Esophagus muscularis mucosa (tissue), 4 donors: Measurements from ENCODE around the gene PCDHB7. TPM values are rescaled to one million over a fixed set of nuclear protein-coding genes. Genes with fewer than 3 reads are reported as not detected.
"Not testable (repeated sequence)": the region's sequence is repeated elsewhere in the genome, so short reads cannot be mapped to it uniquely, and the experiment has no call there.

Experiments used
- DNase-seq: peaks from one replicate; pipeline ENCODE4 v3.0.0-alpha.2; 2017; ENCODE audit errors: extremely low spot score
- H3K27ac ChIP-seq, 4 donors: fragments of 200-600 bp; sonication (generic); replicated peaks in 1 of 4; 1 replicate in 3 of 4; 2 replicates in 1 of 4; pipeline ENCODE4 v1.5.1; 2016 to 2019; ENCODE audit warnings: mild to moderate bottlenecking in 1 of 4
- H3K27me3 ChIP-seq, 4 donors: fragments of 200-600 bp; sonication (generic); one replicate each; pipeline versions ENCODE4 v1.5.1 to v1.6.0; 2016 to 2019
- H3K36me3 ChIP-seq, 4 donors: fragments of 200-600 bp; sonication (generic); one replicate each; pipeline ENCODE4 v1.5.1; 2016 to 2019
- H3K4me1 ChIP-seq, 4 donors: fragments of 200-600 bp; sonication (generic); one replicate each; pipeline ENCODE4 v1.5.1; 2016 to 2019
- H3K4me3 ChIP-seq, 4 donors: fragments of 200-600 bp; sonication (generic); 1 replicate in 2 of 4; 2 replicates in 2 of 4; pipeline ENCODE4 v1.5.1; 2016 to 2019; ENCODE audit warnings: mild to moderate bottlenecking in 4 of 4, moderate library complexity in 1 of 4
- H3K9me3 ChIP-seq, 4 donors: fragments of 200-600 bp; sonication (generic); 1 replicate in 3 of 4; 2 replicates in 1 of 4; pipeline ENCODE4 v1.5.1; 2016 to 2019
- CTCF ChIP-seq, 3 experiments: fragments of 200-600 bp in 2 of 3; fragments of 450-650 bp in 1 of 3; sonication (generic) in 2 of 3; IDR thresholded peaks; one replicate each; pipeline ENCODE4 v1.5.1; 2017 to 2019; ENCODE audit warnings: antibody characterized with exemption in 3 of 3, mild to moderate bottlenecking in 2 of 3, moderate library complexity in 1 of 3
- POLR2A ChIP-seq: fragments of 450-650 bp; IDR thresholded peaks from one replicate; pipeline ENCODE4 v1.6.1; 2017; ENCODE audit warnings: antibody characterized with exemption, moderate library complexity, mild to moderate bottlenecking, low read depth
- WGBS: methylation state at CpG from one replicate; pipeline ENCODE4 v1.1.5; 2018; 5-methylcytosine and 5-hydroxymethylcytosine counted together
- intact Hi-C: fragments of 100-400 bp; cut with DNase I; formaldehyde crosslinking; loops from one replicate; pipeline ENCODE4 v1.15.1; 2023
- total RNA-seq, 4 donors: library from RNA; depleted of rRNA; stranded (reverse); fragments of >200 nt; gene quantifications; one replicate each; pipeline versions ENCODE4 v1.1.0 to v1.2.1, GENCODE V29; 2016

Gene PCDHB7
- total RNA-seq, 4 donors from 2014 or later: 1.1 to 2.9 (median 2.5) TPM

GRCh38 chr5:141223112-141223783 lies 50.8 kb downstream of the PCDHB7 start, which contains the start of gene PCDHB14:
Gene PCDHB14 (plus strand): TSS chr5:141223343. CDS start chr5:141223506, 163 bp downstream.
- TF ChIP-seq POLR2A (no peak), CTCF (IDR thresholded peaks at IDR 0.05) (peak in 1 of 3 experiments; percentile 16)
- no peaks in the 10 kb centered on the region for H3K27me3 ChIP-seq
- intact Hi-C loops: no loop called here
- DNase-seq: no peak
- 29% methylated on average over 15 of the region's 15 CpGs for WGBS
- H3K4me1 ChIP-seq: no peaks in the 10 kb centered on the region
- peaks cover 0 to 96% (median 95%) of the 10 kb centered on the region in 4 donors for H3K9me3 ChIP-seq
- peak within 1 kb of the TSS in 1 of 4 donors; percentile 20 for H3K27ac ChIP-seq
- peaks cover 0 to 7% (median 2%) of the 10 kb centered on the region in 4 donors for H3K36me3 ChIP-seq
- peak within 1 kb of the TSS; percentile 27 to 44 (median 37) for H3K4me3 ChIP-seq

GRCh38 chr5:141224844-141225243 lies 52.4 kb downstream of the PCDHB7 start:
- H3K4me1 ChIP-seq, H3K36me3 ChIP-seq, H3K27ac ChIP-seq, H3K4me3 ChIP-seq, DNase-seq, intact Hi-C loops, H3K27me3 ChIP-seq: not testable (repeated sequence)
- WGBS: 13% methylated on average over 4 of the region's 40 CpGs
- H3K9me3 ChIP-seq: peaks cover 0 to 92% (median 89%) of the 10 kb centered on the region in 4 donors

DNA sequence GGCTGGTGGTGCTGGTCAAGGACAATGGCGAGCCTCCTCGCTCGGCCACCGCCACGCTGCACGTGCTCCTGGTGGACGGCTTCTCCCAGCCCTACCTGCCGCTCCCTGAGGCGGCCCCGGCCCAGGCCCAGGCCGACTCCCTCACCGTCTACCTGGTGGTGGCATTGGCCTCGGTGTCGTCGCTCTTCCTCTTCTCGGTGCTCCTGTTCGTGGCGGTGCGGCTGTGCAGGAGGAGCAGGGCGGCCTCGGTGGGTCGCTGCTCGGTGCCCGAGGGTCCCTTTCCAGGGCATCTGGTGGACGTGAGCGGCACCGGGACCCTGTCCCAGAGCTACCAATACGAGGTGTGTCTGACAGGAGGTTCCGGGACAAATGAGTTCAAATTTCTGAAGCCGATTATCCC lies 53.0 kb downstream of the PCDHB7 start:
- H3K27ac ChIP-seq, H3K27me3 ChIP-seq, H3K36me3 ChIP-seq, intact Hi-C loops, DNase-seq, H3K4me3 ChIP-seq, H3K4me1 ChIP-seq: not testable (repeated sequence)
- WGBS: 19% methylated on average over 20 of the region's 30 CpGs
- H3K9me3 ChIP-seq: peaks cover 0 to 91% (median 85%) of the 10 kb centered on the region in 4 donors

Other genes with a start within 250 kb of the PCDHB7 start
- 1 to 10 TPM; 1.7 to 5.4 (median 4.4) TPM for gene PCDHAC1, start 246.3 kb upstream of the PCDHB7 start, total RNA-seq
- gene PCDHAC2, start 206.2 kb upstream of the PCDHB7 start, total RNA-seq: 10 to 100 TPM in 3 of 4 donors, 1 to 10 TPM in 1; 8.8 to 26.6 (median 18.0) TPM
- gene PCDHB1, start 121.3 kb upstream of the PCDHB7 start, total RNA-seq: not detected
- 1 to 10 TPM; 2.1 to 3.2 (median 2.8) TPM for gene PCDHB2, start 78.0 kb upstream of the PCDHB7 start, total RNA-seq
- 1 to 10 TPM in 3 of 4 donors, under 1 TPM in 1; 0.83 to 2.3 (median 1.2) TPM for gene PCDHB3, start 72.2 kb upstream of the PCDHB7 start, total RNA-seq
- 1 to 10 TPM; 1.2 to 5.1 (median 3.8) TPM for gene PCDHB4, start 50.8 kb upstream of the PCDHB7 start, total RNA-seq
- 1 to 10 TPM; 3.6 to 7.4 (median 4.0) TPM for gene PCDHB5, start 37.4 kb upstream of the PCDHB7 start, total RNA-seq
- 1 to 10 TPM in 1 of 4 donors, under 1 TPM in 3; 0.46 to 1.1 (median 0.83) TPM for gene PCDHB6, start 22.6 kb upstream of the PCDHB7 start, total RNA-seq
- 1 to 10 TPM in 1 of 4 donors, under 1 TPM in 3; 0.33 to 2.0 (median 0.87) TPM for gene PCDHB8, start 5.1 kb downstream of the PCDHB7 start, total RNA-seq
- gene PCDHB16, start 9.7 kb downstream of the PCDHB7 start, total RNA-seq: 1 to 10 TPM; 3.3 to 5.6 (median 3.9) TPM
- 1 to 10 TPM; 1.5 to 2.9 (median 2.2) TPM for gene PCDHB9, start 14.5 kb downstream of the PCDHB7 start, total RNA-seq
- 1 to 10 TPM; 3.3 to 7.9 (median 4.9) TPM for gene PCDHB10, start 19.7 kb downstream of the PCDHB7 start, total RNA-seq
- 1 to 10 TPM; 1.7 to 4.6 (median 2.9) TPM for gene PCDHB11, start 27.0 kb downstream of the PCDHB7 start, total RNA-seq
- gene PCDHB12, start 36.1 kb downstream of the PCDHB7 start, total RNA-seq: 1 to 10 TPM; 2.2 to 4.3 (median 2.9) TPM
- gene PCDHB13, start 41.3 kb downstream of the PCDHB7 start, total RNA-seq: 1 to 10 TPM; 4.3 to 8.1 (median 5.6) TPM
- 1 to 10 TPM; 6.8 to 9.9 (median 8.3) TPM for gene PCDHB14, start 50.7 kb downstream of the PCDHB7 start, total RNA-seq
- gene PCDHB15, start 72.8 kb downstream of the PCDHB7 start, total RNA-seq: 1 to 10 TPM; 4.0 to 7.0 (median 4.5) TPM
- gene SLC25A2, start 131.4 kb downstream of the PCDHB7 start, total RNA-seq: under 1 TPM in 2 of 4 donors, not detected in 2; 0.23 to 0.65 TPM
- gene TAF7, start 148.1 kb downstream of the PCDHB7 start, total RNA-seq: 10 to 100 TPM; 44.0 to 65.9 (median 59.1) TPM
- 1 to 10 TPM in 1 of 4 donors, under 1 TPM in 3; 0.45 to 1.2 (median 0.76) TPM for gene PCDHGA1, start 157.9 kb downstream of the PCDHB7 start, total RNA-seq
- gene PCDHGA2, start 166.1 kb downstream of the PCDHB7 start, total RNA-seq: 1 to 10 TPM; 2.5 to 5.4 (median 4.0) TPM
- gene PCDHGA3, start 171.2 kb downstream of the PCDHB7 start, total RNA-seq: 1 to 10 TPM; 1.7 to 2.6 (median 1.8) TPM
- 1 to 10 TPM; 2.7 to 5.1 (median 3.0) TPM for gene PCDHGB1, start 177.5 kb downstream of the PCDHB7 start, total RNA-seq
- gene PCDHGA4, start 182.4 kb downstream of the PCDHB7 start, total RNA-seq: 1 to 10 TPM; 3.6 to 7.9 (median 4.6) TPM
- 1 to 10 TPM; 3.2 to 5.7 (median 4.1) TPM for gene PCDHGB2, start 187.3 kb downstream of the PCDHB7 start, total RNA-seq
- 1 to 10 TPM; 2.6 to 5.4 (median 4.7) TPM for gene PCDHGA5, start 191.5 kb downstream of the PCDHB7 start, total RNA-seq
- 1 to 10 TPM; 2.5 to 7.5 (median 3.8) TPM for gene PCDHGB3, start 197.6 kb downstream of the PCDHB7 start, total RNA-seq
- 1 to 10 TPM; 4.1 to 7.1 (median 5.9) TPM for gene PCDHGA6, start 201.2 kb downstream of the PCDHB7 start, total RNA-seq
- gene PCDHGA7, start 210.1 kb downstream of the PCDHB7 start, total RNA-seq: 1 to 10 TPM; 4.3 to 9.1 (median 6.4) TPM
- 1 to 10 TPM; 3.8 to 5.5 (median 4.6) TPM for gene PCDHGB4, start 215.1 kb downstream of the PCDHB7 start, total RNA-seq
- gene PCDHGA8, start 220.0 kb downstream of the PCDHB7 start, total RNA-seq: 1 to 10 TPM; 1.7 to 5.8 (median 3.3) TPM
- gene PCDHGB5, start 225.3 kb downstream of the PCDHB7 start, total RNA-seq: 1 to 10 TPM; 4.8 to 10.0 (median 7.8) TPM
- 1 to 10 TPM; 3.3 to 8.7 (median 4.9) TPM for gene PCDHGA9, start 230.1 kb downstream of the PCDHB7 start, total RNA-seq
- gene PCDHGB6, start 235.4 kb downstream of the PCDHB7 start, total RNA-seq: 1 to 10 TPM; 6.2 to 8.4 (median 7.4) TPM
- gene PCDHGA10, start 240.3 kb downstream of the PCDHB7 start, total RNA-seq: 1 to 10 TPM; 2.3 to 6.2 (median 4.3) TPM
- 10 to 100 TPM; 13.9 to 18.0 (median 14.4) TPM for gene PCDHGB7, start 245.0 kb downstream of the PCDHB7 start, total RNA-seq
- gene PCDHGA11, start 248.4 kb downstream of the PCDHB7 start, total RNA-seq: 1 to 10 TPM; 3.0 to 5.8 (median 4.5) TPM